Measurements from ENCODE around the gene TMEM238.

DNA sequence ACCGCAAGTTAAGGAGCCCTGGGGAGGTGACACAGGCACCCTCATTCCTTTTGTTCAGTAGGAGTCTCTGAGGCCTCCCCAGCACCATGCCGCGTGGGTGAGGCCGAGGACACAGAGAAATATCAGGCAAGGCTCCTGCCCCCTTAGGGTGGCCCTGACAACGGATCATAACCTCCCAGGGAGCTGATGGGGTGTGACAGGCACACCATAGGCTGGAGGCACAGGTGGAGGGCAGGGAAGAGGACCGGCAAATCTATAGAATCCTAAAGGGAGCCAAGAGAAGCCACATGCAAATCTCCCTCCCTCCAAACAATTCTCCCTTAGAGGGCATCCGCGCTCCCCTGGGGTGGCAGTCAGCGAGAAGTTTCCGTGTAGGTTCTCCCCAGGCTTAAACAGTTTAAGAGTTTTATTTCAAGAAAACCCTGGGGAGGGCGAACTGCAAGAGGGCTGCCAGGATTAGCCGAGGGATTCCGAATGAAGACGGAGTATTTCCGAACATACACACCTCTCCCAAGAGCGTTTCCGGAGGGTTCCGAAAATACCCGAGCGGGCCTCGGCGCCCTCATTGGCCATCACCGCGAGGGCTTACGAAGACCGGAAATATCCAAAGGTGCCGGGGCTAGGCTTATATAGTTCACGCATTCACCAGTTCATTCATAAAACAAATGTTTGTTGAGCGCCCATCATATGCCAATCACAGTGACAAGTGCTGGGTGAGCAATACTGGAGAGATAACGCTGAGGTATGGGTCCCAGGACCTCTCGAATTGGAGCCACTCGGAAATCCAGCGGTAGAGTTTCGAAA lies 1.0 kb upstream of the TMEM238 start:
- TF ChIP-seq, protein P1, sequence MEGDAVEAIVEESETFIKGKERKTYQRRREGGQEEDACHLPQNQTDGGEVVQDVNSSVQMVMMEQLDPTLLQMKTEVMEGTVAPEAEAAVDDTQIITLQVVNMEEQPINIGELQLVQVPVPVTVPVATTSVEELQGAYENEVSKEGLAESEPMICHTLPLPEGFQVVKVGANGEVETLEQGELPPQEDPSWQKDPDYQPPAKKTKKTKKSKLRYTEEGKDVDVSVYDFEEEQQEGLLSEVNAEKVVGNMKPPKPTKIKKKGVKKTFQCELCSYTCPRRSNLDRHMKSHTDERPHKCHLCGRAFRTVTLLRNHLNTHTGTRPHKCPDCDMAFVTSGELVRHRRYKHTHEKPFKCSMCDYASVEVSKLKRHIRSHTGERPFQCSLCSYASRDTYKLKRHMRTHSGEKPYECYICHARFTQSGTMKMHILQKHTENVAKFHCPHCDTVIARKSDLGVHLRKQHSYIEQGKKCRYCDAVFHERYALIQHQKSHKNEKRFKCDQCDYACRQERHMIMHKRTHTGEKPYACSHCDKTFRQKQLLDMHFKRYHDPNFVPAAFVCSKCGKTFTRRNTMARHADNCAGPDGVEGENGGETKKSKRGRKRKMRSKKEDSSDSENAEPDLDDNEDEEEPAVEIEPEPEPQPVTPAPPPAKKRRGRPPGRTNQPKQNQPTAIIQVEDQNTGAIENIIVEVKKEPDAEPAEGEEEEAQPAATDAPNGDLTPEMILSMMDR (IDR thresholded peaks at IDR 0.05; ENCODE audit: insufficient read depth, low read length, poor library complexity, severe bottlenecking), result no peak
- TF ChIP-seq EZH2phosphoT487 (conservative IDR thresholded peaks at IDR 0.05; ENCODE audit: low read length), result no peak

Data from SU-DHL-6 (cell line).